ENCODE results near the gene ATAD3B. TPM values are rescaled to one million over a fixed set of nuclear protein-coding genes. Genes with fewer than 3 reads are reported as not detected.
"Not testable (repeated sequence)": the region's sequence is repeated elsewhere in the genome, so short reads cannot be mapped to it uniquely, and the experiment has no call there.

Gene ATAD3B
- polyA plus RNA-seq, 1 donor (not counting 4 experiments of a cell fraction or from before 2014, with no cell fraction given): 20.6 TPM

DNA sequence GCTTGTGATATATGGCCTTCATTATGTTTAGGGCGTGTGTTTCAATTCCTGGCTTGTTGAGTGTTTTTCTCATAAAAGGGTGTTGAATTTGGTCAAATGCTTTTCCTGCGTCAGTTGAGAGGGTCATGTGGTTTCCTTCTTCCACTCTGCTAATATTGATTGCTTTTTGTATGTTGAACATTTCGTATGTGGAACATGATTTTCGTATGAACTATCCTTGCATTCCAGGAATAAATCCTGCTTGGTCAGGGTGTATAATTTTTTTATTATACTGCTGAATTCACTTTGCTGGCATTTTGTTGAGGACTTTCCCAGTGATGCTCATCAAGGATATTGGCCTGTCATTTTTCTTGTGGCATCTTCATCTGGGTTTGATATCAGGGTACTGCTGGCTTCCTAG lies 35.7 kb downstream of the ATAD3B start:
- dilution Hi-C loops (cut with MboI; ENCODE audit: extremely low pct_ligation_motif_present, low sequenced_read_pairs): no loop called here
- no peak for FAIRE-seq

DNA sequence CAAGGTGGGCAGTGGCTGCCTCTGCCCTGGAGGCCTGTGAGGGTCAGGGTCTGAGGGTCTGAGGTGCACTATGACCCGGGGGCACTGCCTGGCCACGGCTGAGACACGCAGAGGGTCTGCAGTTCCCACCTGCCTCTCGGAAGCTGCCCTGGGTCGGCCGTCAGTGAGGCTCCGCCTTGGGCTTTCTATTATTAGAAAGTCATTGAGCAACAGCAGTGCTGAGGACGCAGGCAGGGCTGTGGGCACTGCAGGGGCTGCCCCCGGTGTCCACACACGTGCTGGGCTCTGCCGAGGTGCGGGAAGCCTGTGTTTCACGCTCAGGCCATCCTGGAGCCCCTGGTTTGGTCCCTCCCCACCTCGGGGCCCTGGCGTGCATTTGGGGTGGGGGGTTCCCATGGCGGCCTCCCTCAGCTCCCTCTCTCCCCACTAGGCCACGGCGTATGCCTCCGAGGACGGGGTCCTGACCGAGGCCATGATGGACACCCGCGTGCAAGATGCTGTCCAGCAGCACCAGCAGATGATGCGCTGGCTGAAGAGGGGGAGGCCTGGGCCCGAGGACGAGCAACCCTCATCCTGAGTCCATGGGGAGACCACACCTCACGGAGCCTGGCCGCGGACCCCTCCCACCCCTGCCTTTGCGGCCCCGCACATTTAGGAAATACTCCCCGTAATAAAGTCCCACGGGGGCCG lies 37.4 kb downstream of the ATAD3B start:
- H3K79me2 ChIP-seq (ENCODE audit: control insufficient read depth, insufficient read depth, low read length): peaks cover 12% of the 10 kb centered on the region
- H3K4me3 ChIP-seq (ENCODE audit: control insufficient read depth in 2 of 3, extremely low read depth in 1 of 3, insufficient read depth in 2 of 3, low read depth in 1 of 3, low read length in 3 of 3); H3K4me2 ChIP-seq (ENCODE audit: control insufficient read depth, extremely low read depth, insufficient read depth, low read depth, low read length); H3K9me1 ChIP-seq (ENCODE audit: control insufficient read depth, extremely low read depth, insufficient read depth, low read length); H3K36me3 ChIP-seq (ENCODE audit: control insufficient read depth in 2 of 2, extremely low read depth in 1 of 2, insufficient read depth in 2 of 2, low read length in 2 of 2); H3K4me1 ChIP-seq (ENCODE audit: control insufficient read depth, extremely low read depth, insufficient read depth, low read length); H3K9me3 ChIP-seq (ENCODE audit: control insufficient read depth, low read depth, low read length); dilution Hi-C loops (cut with MboI; ENCODE audit: extremely low pct_ligation_motif_present, low sequenced_read_pairs); H3K9ac ChIP-seq (ENCODE audit: control insufficient read depth, extremely low read depth, insufficient read depth, low read length); H4K20me1 ChIP-seq (ENCODE audit: control insufficient read depth, extremely low read depth, insufficient read depth, low read length); DNase-seq (ENCODE audit: low read depth, low spot score); FAIRE-seq; H2AFZ ChIP-seq (ENCODE audit: control insufficient read depth, low read length); H3K27ac ChIP-seq (ENCODE audit: control insufficient read depth, insufficient read depth, low read length); H3K27me3 ChIP-seq (ENCODE audit: control insufficient read depth, extremely low read depth, insufficient read depth, low read length): not testable (repeated sequence)

More for the DNA sequence above, 35.7 kb downstream of the ATAD3B start:
- no peaks in the 10 kb centered on the region for H3K9me1 ChIP-seq (ENCODE audit: control insufficient read depth, extremely low read depth, insufficient read depth, low read length)
- no peak overlapping the region for H2AFZ ChIP-seq (ENCODE audit: control insufficient read depth, low read length)
- H3K4me1 ChIP-seq (ENCODE audit: control insufficient read depth, extremely low read depth, insufficient read depth, low read length): peaks cover 5% of the 10 kb centered on the region
- no peak overlapping the region for H3K4me2 ChIP-seq (ENCODE audit: control insufficient read depth, extremely low read depth, insufficient read depth, low read depth, low read length)
- no peak overlapping the region for H3K9ac ChIP-seq (ENCODE audit: control insufficient read depth, extremely low read depth, insufficient read depth, low read length)
- H3K9me3 ChIP-seq (ENCODE audit: control insufficient read depth, low read depth, low read length): no peaks in the 10 kb centered on the region
- DNase-seq (ENCODE audit: low read depth, low spot score): no peak
- TF ChIP-seq EZH2 (IDR thresholded peaks at IDR 0.05; ENCODE audit: low read length): no peak
- no peak for TF ChIP-seq CTCF (optimal IDR thresholded peaks at IDR 0.05 in 1 of 3, IDR thresholded peaks at IDR 0.05 in 1 of 3, conservative IDR thresholded peaks at IDR 0.05 in 1 of 3; ENCODE audit: extremely low read depth in 1 of 3, insufficient read depth in 2 of 3, low read length in 3 of 3)
- H3K27me3 ChIP-seq (ENCODE audit: control insufficient read depth, extremely low read depth, insufficient read depth, low read length): no peaks in the 10 kb centered on the region
- no peak overlapping the region for H3K27ac ChIP-seq (ENCODE audit: control insufficient read depth, insufficient read depth, low read length)
- no peaks in the 10 kb centered on the region for H4K20me1 ChIP-seq (ENCODE audit: control insufficient read depth, extremely low read depth, insufficient read depth, low read length)
- H3K36me3 ChIP-seq (ENCODE audit: control insufficient read depth in 2 of 2, extremely low read depth in 1 of 2, insufficient read depth in 2 of 2, low read length in 2 of 2): no peaks in the 10 kb centered on the region
- peaks cover 3% of the 10 kb centered on the region for H3K79me2 ChIP-seq (ENCODE audit: control insufficient read depth, insufficient read depth, low read length)
- H3K4me3 ChIP-seq (ENCODE audit: control insufficient read depth in 2 of 3, extremely low read depth in 1 of 3, insufficient read depth in 2 of 3, low read depth in 1 of 3, low read length in 3 of 3): no peak overlapping the region

- H3K9me3 ChIP-seq (ENCODE audit: control insufficient read depth, low read depth, low read length); H3K27ac ChIP-seq (ENCODE audit: control insufficient read depth, insufficient read depth, low read length); H3K9ac ChIP-seq (ENCODE audit: control insufficient read depth, extremely low read depth, insufficient read depth, low read length); FAIRE-seq; H3K4me1 ChIP-seq (ENCODE audit: control insufficient read depth, extremely low read depth, insufficient read depth, low read length); H3K4me3 ChIP-seq (ENCODE audit: control insufficient read depth in 2 of 3, extremely low read depth in 1 of 3, insufficient read depth in 2 of 3, low read depth in 1 of 3, low read length in 3 of 3); dilution Hi-C loops (cut with MboI; ENCODE audit: extremely low pct_ligation_motif_present, low sequenced_read_pairs); H3K9me1 ChIP-seq (ENCODE audit: control insufficient read depth, extremely low read depth, insufficient read depth, low read length); H3K4me2 ChIP-seq (ENCODE audit: control insufficient read depth, extremely low read depth, insufficient read depth, low read depth, low read length); H4K20me1 ChIP-seq (ENCODE audit: control insufficient read depth, extremely low read depth, insufficient read depth, low read length); DNase-seq (ENCODE audit: low read depth, low spot score); H3K36me3 ChIP-seq (ENCODE audit: control insufficient read depth in 2 of 2, extremely low read depth in 1 of 2, insufficient read depth in 2 of 2, low read length in 2 of 2); H2AFZ ChIP-seq (ENCODE audit: control insufficient read depth, low read length); H3K27me3 ChIP-seq (ENCODE audit: control insufficient read depth, extremely low read depth, insufficient read depth, low read length): not testable (repeated sequence)
- peaks cover 15% of the 10 kb centered on the region for H3K79me2 ChIP-seq (ENCODE audit: control insufficient read depth, insufficient read depth, low read length)
These were observed 37.9 kb downstream of the ATAD3B start for GRCh38 chr1:1509465-1509850.
